NCI-H2227 (cell line): ENCODE results near the gene SYCP2.
"Not testable (repeated sequence)": the region's sequence is repeated elsewhere in the genome, so short reads cannot be mapped to it uniquely, and the experiment has no call there.

ENCODE experiments used
- DNase-seq: peaks from one replicate; lab custom pipeline; 2025; ENCODE audit not compliant: unreplicated experiment; lab: John Stamatoyannopoulos, UW

The SYCP2 gene

DNA sequence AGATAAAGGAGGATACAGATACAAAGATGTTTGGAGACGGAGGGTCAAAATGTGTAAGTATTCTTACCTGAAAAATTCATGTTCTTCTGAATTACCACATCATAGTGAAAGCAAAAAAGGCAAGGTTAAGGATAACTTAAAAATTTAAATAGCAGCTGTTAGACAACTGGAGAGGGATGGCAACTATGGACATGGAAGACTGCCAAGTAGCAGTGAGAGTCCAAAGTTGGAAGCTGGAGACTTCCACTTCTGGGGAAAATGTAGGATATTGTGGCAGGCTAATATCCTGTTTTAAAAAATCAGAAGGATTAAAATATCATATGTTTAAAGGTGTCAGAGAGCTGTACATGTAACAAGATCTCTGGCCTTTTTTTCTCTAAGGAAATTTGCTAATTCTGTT, 29.8 kb downstream of the SYCP2 start:
- no peak for DNase-seq

DNA sequence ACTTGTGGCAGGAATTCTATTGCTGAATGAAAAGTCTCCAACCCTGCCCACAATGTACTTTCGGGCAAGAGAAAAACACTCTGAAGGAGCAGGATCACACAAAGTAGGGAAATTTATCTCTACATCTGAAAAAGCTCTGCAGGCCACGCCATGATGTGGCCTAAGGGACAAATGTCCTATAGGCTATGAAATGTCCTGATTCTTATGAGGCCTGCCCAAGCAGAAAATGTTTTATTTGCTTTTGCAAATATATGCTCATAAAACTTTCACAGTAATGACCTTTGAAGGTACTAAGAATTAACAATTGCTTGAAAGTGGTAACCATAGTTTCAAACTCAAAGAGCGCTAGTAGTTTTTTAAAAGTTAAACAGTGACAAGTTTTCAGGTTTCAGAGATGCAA, 31.0 kb downstream of the SYCP2 start:
- no peak for DNase-seq

DNA sequence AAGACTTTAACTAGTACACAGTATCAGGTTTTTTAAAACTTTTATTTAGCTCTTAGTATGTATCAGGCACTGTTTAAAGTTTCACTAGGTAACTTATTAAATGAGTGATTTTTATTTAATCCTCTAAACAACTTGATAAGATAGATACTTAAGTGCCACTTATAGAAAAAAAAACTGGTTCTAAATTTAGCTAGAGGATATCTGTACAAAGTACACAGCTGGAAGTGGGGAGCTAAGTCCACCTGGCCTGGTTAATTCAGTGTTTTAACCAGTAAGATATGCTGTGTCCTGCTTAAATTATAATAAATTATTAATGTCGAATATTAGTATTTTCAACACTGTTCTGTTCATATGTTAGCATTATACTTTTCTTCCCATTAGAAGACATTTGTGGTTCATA, 37.5 kb downstream of the SYCP2 start:
- DNase-seq: no peak

- no peak for DNase-seq
Observed at GRCh38 chr20:59891581-59891980, 41.9 kb downstream of the SYCP2 start.

DNA sequence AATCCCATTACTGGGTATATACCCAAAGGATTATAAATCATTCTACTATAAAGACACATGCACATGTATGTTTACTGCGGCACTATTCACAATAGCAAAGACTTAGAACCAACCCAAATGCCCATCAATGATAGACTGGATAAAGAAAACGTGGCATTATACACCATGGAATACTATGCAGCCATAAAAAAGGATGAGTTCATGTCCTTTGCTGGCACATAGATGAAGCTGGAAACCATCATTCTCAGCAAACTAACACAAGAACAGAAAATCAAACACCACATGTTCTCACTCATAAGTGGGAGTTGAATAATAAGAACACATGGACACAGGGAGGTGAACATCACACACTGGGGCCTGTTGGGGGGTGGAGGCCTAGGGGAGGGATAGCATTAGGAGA, 43.4 kb downstream of the SYCP2 start:
- not testable (repeated sequence) for DNase-seq

DNA sequence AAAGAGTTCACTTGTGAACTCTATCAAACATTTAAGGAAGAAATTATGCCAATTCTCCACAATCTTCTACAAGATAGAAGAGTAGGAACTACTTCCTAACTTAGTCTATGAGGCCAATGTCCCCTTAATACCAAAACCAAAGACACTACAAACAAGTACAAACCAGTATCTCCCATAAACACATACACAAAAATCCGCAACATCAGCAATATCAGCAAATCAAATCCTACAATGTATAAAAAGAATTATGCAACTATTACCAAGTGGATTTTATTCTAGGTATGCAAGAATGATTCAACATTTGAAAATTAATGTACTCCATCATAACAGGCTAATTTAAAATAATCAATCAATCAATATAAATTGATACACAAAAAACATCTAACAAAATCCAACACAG, 45.4 kb downstream of the SYCP2 start:
- DNase-seq: no peak

DNA sequence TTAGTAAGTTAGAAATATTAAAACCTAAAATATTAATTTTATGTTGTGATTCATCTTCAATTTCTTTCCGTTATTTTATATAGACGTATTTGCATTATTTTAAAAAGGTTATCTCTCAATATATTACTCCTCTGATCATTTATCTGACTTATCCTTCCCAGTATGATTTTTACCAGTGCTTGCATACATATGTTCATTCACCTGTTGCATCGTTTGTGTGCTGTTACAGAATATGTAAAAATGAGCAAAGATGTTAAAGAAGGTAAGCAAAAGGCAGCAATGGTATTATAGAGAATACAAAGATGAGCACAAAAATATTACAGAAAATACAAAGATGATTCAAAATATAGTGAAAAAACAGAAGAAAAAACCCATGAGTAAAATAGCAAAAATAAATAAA, 48.9 kb downstream of the SYCP2 start:
- no peak for DNase-seq

DNA sequence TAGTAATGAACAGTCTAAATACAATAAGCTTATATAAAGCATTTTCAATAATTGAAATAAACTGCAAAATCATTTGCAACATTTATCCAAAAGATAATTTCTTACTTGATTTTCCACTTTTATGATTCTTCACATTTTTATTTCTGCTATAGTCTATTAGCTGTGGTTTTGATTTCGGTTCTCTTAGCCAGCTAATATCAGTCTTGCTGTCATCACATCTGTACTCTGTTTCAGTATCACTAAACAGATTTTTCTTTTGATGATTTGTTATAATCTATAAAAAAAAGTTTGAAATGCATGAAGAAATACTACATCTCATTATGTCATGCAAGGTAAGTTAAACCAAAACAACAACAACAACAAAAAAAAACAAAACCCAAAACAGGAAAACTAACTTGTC, 53.2 kb downstream of the SYCP2 start:
- no peak for DNase-seq

GRCh38 chr20:59873409-59873808, 60.0 kb downstream of the SYCP2 start:
- no peak for DNase-seq

DNA sequence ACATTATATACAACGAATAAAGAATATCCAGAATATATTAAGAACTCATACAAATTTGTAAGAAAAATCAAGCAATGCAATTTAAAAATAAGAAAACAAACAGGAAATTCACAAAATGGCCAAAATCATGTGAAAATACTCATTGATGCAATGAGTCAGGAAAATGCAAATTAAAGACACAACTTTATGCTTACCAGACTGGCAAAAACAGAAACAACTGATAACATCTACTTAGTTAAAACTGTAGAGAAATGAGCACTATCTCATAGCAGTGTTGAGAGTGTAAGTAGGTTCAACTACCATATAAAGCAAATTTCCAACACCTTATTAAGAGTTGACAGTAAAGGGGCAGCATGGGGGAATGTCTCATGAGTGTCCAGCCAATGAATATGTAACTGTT, 62.3 kb downstream of the SYCP2 start:
- DNase-seq: no peak

DNA sequence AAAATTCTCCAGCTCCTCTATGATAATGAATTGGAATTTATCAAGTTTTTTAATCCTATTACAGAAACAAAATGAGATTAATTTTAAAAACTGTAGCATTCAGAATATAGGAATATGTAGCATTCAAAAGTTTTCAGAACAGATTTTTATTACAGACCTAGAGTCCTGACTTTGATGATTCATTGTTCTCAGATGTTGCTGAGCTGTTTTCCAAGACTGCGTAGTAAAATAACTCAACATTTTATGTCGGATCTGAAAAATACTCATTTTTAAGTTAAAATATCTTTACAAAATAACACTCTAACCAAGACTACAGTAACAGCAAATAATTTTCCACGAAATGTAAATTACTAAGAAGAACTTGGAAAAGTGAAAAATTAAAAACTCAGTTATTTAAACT, 67.1 kb downstream of the SYCP2 start:
- DNase-seq: no peak

DNA sequence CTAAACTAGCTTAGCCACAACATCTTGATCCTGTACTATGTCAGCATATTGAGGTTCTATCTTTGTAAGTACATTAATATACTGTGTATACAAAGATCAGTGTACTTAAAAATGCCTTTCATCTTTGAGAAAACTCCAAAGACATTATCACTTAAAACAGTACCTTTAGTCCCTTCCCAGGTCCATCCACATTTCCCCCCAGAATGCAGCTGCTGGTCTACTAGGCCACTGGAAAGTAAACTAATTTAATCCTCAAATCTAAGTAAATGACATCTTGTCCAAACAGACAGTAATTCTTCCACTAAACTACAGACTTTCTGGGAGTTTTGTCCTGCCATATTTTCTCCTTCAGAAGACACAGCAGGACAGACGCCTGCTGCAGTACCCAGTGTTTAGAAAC, 68.7 kb downstream of the SYCP2 start:
- DNase-seq: no peak

DNA sequence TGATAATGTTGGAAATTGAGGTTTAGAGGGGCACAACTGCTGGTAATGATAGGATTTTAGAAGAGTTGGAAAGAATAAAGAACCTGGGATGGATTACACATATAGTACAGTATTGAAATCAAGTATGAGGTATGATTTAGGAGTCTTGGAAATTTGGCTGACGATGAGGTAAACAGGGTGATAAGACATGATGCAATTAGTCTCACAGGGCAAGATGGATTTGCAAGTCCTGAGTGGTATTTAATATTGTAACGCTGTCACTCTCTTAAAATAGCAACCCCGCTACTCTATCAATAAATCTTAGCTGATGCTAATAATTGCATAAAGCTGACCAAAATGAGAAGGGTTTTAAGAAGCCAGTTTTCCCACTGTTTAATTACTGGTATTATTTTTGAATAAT, 70.4 kb downstream of the SYCP2 start:
- DNase-seq: no peak

- no peak for DNase-seq
Observed at GRCh38 chr20:59861401-59861800, 72.0 kb downstream of the SYCP2 start.

DNA sequence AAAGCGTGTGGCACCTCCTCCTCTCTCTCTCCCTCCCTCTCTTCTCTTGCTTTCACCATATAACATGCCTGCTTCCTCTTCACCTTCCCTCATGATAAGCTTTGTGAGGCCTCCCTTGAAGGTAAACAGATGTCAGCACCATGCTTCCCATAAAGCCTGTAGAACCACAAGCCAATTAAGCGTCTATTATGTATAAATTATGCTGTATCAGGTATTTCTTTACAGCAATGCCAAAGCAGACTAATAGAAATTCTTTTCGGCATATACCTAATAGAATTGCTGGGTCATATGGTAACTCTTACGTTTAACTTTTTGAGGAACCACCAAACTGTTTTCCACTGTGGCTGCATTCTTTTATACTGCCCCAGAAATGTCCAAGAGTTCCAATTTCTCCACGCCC, 75.0 kb downstream of the SYCP2 start:
- no peak for DNase-seq

- no peak for DNase-seq
Observed at GRCh38 chr20:59857966-59858365, 75.5 kb downstream of the SYCP2 start.

DNA sequence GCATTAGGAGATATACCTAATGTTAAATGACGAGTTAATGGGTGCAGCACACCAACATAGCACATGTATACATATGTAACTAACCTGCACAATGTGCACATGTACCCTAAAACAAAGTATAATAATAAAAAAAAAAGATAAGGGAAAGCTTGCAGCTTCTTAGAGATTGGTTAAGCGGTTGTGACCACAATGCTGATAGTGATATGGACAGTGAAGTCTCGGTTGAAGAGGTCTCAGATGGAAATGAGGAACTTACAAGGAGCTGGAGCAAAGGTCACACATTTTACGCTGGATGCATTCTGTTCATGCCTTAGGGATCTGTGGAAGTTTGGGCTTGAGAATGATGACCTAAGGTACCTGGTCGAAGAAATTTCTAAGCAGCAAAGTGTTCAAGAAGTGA, 76.5 kb downstream of the SYCP2 start:
- not testable (repeated sequence) for DNase-seq

- DNase-seq: not testable (repeated sequence)
Observed at GRCh38 chr20:59856526-59856925, 76.9 kb downstream of the SYCP2 start.

DNA sequence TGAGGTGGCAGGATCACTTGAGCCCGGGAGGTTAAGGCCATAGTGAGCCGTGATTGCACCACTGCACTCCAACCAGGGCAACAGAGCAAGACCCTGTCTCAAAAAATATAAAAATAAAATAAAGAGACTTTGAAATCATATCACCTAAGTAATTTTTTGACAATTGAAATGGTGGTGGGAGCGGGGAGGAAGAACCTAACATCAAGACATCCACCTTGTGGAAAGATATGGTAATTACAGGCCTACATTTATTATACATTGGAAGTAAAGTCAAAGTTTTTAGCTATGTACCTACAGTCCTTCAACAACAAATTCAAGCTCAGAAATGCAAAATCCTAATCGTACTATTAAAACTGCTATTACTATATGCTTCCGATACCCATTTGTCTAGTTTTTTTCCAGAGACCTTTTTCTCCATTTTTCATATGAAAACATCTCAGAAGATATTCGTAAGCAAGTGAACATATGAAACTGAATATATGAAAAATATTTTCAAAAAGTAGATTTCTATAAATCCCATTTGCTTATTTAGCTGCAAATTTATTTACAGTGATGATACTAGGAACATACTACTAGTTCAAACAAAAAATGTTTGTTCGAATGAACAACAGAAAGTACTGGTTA, 83.3 kb downstream of the SYCP2 start:
- peak; percentile 48 for DNase-seq

DNA sequence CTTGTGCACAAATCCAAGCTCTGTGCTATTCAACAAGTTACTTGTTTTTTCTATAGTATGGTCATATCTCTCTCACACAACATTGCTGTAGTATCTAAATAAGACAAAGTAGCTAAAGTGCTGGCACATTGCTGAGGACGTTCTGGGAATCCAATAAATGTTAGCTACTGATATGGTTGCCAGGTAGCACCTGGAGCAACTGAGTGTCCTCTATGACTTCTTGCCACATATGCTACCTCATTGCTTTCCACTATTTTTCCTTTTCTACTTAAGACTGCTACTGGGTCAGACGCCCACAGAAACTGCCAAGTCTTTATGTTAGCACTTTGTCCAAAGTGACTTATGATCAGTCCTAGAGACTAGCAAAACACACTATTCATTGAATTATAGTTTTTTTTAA, 85.3 kb downstream of the SYCP2 start:
- DNase-seq: no peak

GRCh38 chr20:59845472-59845871, 88.0 kb downstream of the SYCP2 start:
- DNase-seq: no peak

DNA sequence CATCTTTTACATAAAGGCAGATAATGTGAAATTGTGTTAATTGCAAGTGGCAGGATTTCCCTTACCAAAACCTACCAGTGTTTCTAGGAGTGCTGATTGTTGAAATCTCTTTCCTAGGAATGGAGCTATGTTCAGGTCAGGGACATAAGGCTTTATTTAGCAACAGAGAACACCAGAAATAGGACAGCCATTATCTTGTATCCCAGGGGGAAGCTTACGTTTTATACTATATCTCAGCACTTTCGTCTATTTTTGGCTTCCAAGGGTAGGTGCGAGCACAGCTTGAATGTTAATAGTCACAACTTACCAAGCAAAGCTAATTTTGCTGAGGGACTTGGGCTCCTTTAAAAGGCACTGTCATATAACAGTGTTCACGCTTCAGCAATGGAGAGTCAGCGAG, 94.0 kb downstream of the SYCP2 start:
- no peak for DNase-seq

GRCh38 chr20:59837623-59838394, 95.6 kb downstream of the SYCP2 start:
- DNase-seq: no peak
